Colonic mucosa (tissue), 4 donors: ENCODE measurements around the gene SEC62. TPM values are rescaled to one million over a fixed set of nuclear protein-coding genes. Genes with fewer than 3 reads are reported as not detected.

Experiments used
- DNase-seq: peaks from one replicate; pipeline ENCODE4 v3.0.0-alpha.2; 2020
- H3K27ac ChIP-seq: fragments of 200-600 bp; one replicate; pipeline ENCODE4 v1.8.0; 2021
- H3K27me3 ChIP-seq: fragments of 200-600 bp; one replicate; pipeline ENCODE4 v1.8.0; 2021
- H3K36me3 ChIP-seq: fragments of 200-600 bp; one replicate; pipeline ENCODE4 v1.8.0; 2021
- H3K4me1 ChIP-seq: fragments of 200-600 bp; one replicate; pipeline ENCODE4 v1.8.0; 2021; ENCODE audit warnings: mild to moderate bottlenecking
- H3K4me3 ChIP-seq: fragments of 200-600 bp; one replicate; pipeline ENCODE4 v1.8.0; 2021
- H3K9ac ChIP-seq, 2 donors: one replicate each; pipeline ENCODE4 v1.7.0; 2013; ENCODE audit warnings: control low read depth in 2 of 2, low read depth in 2 of 2, low read length in 2 of 2
- H3K9me3 ChIP-seq: fragments of 200-600 bp; one replicate; pipeline ENCODE4 v1.8.0; 2021
- intact Hi-C: fragments of 100-400 bp; cut with DNase I; formaldehyde crosslinking; loops from one replicate; pipeline ENCODE4 v1.14.1; 2022
- total RNA-seq, 2 donors: library from RNA; stranded (reverse); fragmentation: NEBNext Ultra II Directional in 1 of 2; extraction: Animal tissue kit (Norgen Biotek cat#: 25700) in 1 of 2; gene quantifications; one replicate each; pipeline ENCODE4 v1.2.1, GENCODE V29; 2021
- TF ChIP-seq, protein P1 (sequence below): fragments of 200-600 bp; IDR thresholded peaks from one replicate; pipeline ENCODE4 v1.8.0; 2022; ENCODE audit warnings: antibody characterized with exemption, mild to moderate bottlenecking
- donor health status: healthy.
- donor health status: DM: no; HTN: no; CAD: no.
- donor health status: DM: no; HTN: no; CAD: no.

The SEC62 gene
- total RNA-seq, 2 donors from 2014 or later = 70.0 to 98.3 TPM

DNA sequence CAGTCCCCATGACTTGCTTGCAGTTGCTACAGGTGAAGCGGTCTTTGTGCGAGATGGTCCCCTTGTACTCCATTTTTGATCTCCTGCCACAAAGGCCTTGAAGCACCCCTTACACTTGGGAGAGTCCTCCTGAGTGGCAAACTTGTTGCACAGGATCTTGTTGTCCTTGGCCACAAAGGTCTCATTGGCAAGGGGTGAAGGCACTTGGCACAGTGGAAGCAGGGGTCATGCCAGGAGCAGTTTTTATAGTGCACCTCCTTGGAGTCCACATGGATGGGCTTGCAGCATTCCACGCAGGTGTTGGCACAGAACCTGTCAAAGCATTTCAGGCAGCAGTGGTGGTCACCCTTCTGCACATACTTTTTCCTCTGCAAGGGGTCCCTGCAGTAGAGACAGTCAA is 20.3 kb upstream of the SEC62 start:
- no peak overlapping the region for H3K9ac ChIP-seq
- TF ChIP-seq, protein P1, sequence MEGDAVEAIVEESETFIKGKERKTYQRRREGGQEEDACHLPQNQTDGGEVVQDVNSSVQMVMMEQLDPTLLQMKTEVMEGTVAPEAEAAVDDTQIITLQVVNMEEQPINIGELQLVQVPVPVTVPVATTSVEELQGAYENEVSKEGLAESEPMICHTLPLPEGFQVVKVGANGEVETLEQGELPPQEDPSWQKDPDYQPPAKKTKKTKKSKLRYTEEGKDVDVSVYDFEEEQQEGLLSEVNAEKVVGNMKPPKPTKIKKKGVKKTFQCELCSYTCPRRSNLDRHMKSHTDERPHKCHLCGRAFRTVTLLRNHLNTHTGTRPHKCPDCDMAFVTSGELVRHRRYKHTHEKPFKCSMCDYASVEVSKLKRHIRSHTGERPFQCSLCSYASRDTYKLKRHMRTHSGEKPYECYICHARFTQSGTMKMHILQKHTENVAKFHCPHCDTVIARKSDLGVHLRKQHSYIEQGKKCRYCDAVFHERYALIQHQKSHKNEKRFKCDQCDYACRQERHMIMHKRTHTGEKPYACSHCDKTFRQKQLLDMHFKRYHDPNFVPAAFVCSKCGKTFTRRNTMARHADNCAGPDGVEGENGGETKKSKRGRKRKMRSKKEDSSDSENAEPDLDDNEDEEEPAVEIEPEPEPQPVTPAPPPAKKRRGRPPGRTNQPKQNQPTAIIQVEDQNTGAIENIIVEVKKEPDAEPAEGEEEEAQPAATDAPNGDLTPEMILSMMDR = no peak
- no peaks in the 10 kb centered on the region for H3K4me1 ChIP-seq
- H3K27me3 ChIP-seq = no peaks in the 10 kb centered on the region
- intact Hi-C loops = no loop called here
- H3K9me3 ChIP-seq = no peaks in the 10 kb centered on the region
- H3K36me3 ChIP-seq = no peaks in the 10 kb centered on the region
- H3K4me3 ChIP-seq = no peak overlapping the region
- no peak for DNase-seq
- no peak overlapping the region for H3K27ac ChIP-seq

DNA sequence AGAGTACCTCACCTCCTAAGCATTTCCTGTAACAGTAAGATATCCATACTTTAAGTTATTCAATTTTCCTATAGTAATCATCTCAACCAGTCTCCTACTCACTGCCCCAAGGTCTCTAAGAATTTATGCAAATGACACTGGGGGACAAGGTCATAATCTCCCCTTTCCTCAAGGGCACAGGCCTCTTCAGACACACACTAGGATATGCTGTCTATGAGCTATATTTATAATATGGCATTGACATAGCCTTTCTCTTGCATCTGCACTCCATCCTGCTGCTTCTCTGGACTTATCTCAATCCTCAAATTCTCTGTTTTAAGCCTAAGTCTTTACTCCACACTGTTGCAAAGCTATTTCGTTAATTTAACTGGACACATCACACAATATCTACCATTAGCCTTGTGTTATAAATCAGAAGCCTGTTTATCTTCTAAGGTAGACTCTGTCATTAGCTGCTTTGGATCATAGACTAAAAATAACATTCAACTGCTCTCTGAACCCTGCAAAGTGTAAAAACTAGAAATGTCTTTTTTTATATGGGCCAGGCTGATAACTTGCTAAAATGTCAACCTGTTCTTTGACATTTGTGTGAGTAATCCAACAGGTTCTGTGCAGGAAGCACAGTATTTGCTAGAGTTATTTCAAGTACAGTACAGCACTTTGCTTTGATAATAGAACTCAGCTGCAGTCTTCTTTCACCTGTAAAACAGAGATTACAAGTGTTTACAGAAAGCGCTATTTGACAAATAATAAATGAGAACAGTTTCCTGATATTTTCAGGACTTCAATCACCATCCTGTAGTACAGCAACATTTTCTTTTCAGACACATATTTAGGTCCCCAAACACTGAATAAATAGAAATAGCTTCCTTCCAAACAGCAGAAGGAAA is 17.8 kb upstream of the SEC62 start:
- DNase-seq = no peak
- intact Hi-C loops = no loop called here

DNA sequence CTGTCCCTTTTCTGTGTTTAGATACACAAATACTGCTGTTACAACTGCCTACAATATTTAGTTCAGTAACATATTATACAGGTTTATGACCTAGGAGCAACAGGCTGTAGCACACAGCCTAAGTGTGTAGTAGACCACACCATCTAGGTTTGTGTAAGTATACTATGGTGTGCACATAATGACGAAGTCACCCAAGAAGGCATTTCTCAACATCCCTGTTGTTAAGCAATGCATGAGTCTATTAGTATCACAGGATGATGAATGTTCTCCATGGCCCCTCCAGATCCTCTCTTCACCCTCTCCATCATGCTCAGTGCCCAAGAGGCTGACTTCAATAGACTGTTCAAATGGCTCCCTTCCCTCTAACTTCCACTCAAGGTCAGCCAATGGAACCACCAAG is 14.6 kb upstream of the SEC62 start:
- H3K36me3 ChIP-seq = no peaks in the 10 kb centered on the region
- H3K27me3 ChIP-seq = no peaks in the 10 kb centered on the region
- no peak overlapping the region for H3K9ac ChIP-seq
- H3K27ac ChIP-seq = no peak overlapping the region
- H3K4me3 ChIP-seq = no peak overlapping the region
- no peaks in the 10 kb centered on the region for H3K9me3 ChIP-seq
- TF ChIP-seq, protein P1 = no peak
- intact Hi-C loops = no loop called here
- no peak for DNase-seq
- no peaks in the 10 kb centered on the region for H3K4me1 ChIP-seq

More for the DNA sequence above, 17.8 kb upstream of the SEC62 start:
- Histone ChIP-seq H3K27ac (no peak overlapping the region), H3K9ac (no peak overlapping the region), H3K9me3 (no peaks in the 10 kb centered on the region), H3K4me1 (no peaks in the 10 kb centered on the region), H3K36me3 (no peaks in the 10 kb centered on the region), H3K4me3 (no peak overlapping the region), H3K27me3 (no peaks in the 10 kb centered on the region)
- TF ChIP-seq, protein P1 = no peak

DNA sequence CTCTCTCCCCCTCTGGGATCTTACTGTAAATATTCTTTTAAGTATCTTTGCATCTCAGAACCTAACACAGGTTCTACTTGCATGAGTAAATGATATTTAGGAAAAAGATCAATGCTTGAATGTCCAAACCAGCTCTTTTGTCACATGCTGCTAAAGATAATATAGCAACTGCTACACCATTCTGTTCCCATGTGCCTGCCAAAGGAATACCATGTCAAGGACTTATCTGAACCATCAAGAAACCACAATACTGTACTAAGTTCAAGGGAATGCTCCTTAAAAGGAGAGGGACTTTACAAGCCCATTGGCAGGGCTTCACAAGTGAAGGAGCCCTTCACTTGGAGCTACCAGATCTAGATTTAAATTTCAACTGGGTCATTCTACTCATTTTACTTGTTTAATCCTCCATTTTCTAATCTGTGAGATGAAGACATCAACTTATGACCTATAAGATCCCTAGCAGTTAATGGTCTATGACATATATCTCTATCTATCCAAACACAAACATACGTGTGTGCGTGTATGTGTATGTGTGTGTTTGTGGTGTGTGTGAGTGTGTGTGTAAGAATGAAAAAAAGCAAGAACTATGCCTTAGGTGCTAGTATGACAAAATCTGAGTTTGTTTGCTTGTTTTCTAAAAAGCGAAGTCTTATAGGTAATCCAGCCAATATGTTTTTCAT is 13.0 kb upstream of the SEC62 start:
- H3K4me3 ChIP-seq = no peak overlapping the region
- no peaks in the 10 kb centered on the region for H3K36me3 ChIP-seq
- no peaks in the 10 kb centered on the region for H3K4me1 ChIP-seq
- H3K27me3 ChIP-seq = no peaks in the 10 kb centered on the region
- no peaks in the 10 kb centered on the region for H3K9me3 ChIP-seq
- no peak overlapping the region for H3K27ac ChIP-seq
- no peak for DNase-seq
- intact Hi-C loops = no loop called here
- TF ChIP-seq, protein P1 = no peak
- H3K9ac ChIP-seq = no peak overlapping the region

DNA sequence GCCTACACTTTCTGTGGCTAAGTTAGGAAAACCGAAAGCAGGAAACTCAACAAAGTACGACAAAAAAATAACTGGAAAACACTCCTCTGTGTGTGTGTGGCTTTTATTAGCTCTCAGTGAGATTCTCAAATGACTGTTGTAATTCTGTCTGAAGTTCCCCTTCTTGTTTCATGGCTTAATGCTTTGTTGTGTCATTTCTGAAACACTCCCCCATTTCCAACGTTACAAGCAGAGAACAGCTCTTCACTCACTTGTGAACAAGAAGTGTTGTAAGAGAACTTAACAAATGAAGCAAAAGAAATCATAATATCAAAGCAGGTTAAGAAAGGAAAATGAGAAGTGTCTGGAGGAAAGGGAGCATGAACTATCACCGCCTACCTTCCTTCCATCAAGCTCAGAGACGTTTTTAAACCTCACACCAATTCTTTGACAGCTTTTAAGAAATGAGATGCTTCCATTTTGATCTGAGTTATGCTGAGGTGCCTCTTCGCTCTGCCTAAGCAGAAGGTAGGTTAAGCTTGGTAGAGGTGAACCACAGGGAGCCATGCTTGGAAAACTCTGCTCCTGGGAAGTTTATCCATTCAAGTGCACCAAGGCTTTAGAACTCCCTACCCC is 12.4 kb upstream of the SEC62 start:
- no peaks in the 10 kb centered on the region for H3K27me3 ChIP-seq
- H3K9me3 ChIP-seq = no peaks in the 10 kb centered on the region
- H3K9ac ChIP-seq = no peak overlapping the region
- H3K27ac ChIP-seq = no peak overlapping the region
- TF ChIP-seq, protein P1 = no peak
- intact Hi-C loops = no loop called here
- no peak for DNase-seq
- H3K36me3 ChIP-seq = no peaks in the 10 kb centered on the region
- no peaks in the 10 kb centered on the region for H3K4me1 ChIP-seq
- H3K4me3 ChIP-seq = no peak overlapping the region
